Measurements from ENCODE around the gene PKP1. TPM values are rescaled to one million over a fixed set of nuclear protein-coding genes. Genes with fewer than 3 reads are reported as not detected.

PKP1 gene
- total RNA-seq, 4 donors from 2014 or later, result 0.93 to 9.6 (median 3.6) TPM

DNA sequence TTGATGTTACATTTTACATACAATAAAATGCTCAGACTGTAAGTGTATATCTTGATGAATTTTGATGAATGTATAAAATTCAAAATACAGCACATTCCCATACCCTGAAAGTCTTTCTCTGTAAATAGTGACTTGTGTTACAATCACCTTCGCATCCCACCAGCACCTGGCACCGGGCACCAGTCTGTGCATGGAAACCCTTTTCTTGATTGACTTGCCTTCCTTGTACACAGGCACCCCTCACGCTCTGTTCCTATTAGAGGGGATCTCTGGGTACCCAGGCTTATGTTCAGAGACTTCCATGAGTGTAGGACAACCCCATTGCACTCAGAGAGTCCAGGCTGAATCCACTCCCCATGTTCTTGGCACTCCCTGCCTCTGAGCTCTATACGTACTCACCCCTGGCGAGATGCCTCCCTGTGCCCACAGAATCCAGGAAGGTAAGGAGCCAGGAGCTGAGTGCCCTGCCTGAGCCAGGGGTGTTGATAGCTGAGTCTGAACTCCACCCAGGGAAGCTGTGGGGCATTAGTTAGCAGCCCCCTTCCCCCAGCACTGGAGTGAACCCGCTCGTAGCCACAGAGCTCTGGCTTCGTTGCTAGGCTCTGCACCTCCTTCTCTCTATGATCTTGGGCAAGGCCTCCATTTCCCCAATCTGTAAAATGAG lies 22.5 kb upstream of the PKP1 start:
- TF ChIP-seq, protein P1, sequence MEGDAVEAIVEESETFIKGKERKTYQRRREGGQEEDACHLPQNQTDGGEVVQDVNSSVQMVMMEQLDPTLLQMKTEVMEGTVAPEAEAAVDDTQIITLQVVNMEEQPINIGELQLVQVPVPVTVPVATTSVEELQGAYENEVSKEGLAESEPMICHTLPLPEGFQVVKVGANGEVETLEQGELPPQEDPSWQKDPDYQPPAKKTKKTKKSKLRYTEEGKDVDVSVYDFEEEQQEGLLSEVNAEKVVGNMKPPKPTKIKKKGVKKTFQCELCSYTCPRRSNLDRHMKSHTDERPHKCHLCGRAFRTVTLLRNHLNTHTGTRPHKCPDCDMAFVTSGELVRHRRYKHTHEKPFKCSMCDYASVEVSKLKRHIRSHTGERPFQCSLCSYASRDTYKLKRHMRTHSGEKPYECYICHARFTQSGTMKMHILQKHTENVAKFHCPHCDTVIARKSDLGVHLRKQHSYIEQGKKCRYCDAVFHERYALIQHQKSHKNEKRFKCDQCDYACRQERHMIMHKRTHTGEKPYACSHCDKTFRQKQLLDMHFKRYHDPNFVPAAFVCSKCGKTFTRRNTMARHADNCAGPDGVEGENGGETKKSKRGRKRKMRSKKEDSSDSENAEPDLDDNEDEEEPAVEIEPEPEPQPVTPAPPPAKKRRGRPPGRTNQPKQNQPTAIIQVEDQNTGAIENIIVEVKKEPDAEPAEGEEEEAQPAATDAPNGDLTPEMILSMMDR (IDR thresholded peaks at IDR 0.05), result no peak
- ATAC-seq (ENCODE audit: low FRiP score), result no peak
- no peak for DNase-seq (ENCODE audit: low spot score)

DNA sequence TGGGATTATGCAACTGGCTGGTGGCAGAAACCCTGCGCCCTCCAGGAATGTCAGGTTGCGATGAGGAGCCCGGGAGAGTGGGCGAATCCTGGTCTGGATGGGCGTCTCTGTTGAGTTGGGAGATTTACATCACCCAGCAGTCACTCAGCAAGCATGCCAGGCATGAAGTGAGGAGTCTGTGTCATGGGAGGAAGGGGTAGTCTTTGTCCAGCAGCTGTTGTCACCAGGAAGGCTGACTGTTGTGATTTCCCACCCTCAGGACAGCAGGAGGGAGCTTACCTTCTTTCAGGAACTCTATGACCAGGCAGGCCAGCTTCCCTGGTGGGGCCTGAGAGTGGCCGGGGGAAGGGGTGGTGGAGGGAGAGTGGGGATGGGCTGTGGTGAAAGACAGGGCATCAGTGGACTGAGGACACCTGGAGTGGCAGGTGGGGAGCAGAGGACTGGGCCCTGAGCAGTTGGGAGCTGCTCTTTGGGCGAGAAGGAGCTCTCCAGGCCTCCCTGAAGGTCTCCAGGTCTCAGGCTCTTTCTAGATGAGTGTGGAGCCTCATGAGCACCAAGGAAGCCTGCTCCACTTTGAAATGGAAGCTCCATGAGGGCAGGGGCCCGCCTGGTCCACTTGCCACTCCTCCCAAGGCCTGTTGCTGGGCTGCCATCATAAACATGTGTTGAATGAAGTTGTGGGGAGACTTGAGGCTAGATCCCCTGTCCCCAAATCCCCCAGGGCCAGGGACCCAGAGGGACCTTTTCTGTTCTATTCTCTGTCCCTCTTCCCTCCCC lies 21.3 kb upstream of the PKP1 start:
- no peak for DNase-seq (ENCODE audit: low spot score)
- TF ChIP-seq, protein P1 (IDR thresholded peaks at IDR 0.05), result no peak
- ATAC-seq (ENCODE audit: low FRiP score), result no peak

DNA sequence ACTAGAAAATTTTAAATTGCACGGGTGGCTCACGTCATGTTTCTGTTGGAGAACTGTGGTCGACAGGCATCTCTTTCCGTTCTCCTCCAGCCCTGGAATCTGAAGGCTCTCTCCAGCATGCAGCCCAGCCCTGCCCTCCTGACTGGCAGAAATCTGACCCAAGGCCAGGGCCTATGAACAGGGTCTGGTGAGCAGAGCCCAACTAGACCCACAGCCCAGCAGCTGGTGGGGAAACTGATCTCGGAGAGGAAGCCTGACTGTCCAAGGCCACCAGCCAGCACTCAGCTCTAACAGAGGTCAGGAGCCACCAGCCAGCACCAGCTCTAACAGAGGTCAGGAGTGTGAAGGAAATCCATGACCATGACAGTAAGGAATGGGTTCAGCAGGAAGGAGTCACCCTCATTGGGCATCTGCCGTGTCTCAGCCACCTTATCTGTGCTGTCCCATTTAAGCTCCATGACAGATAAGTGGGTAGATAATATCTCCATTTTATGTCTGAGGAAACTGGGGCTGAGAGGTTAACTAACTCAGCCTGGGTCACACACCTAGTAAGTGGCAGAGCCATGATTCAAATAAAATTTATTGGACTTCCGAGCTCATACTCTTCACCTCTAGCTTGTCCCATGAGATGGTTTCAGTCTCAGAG lies 20.2 kb upstream of the PKP1 start:
- TF ChIP-seq, protein P1 (IDR thresholded peaks at IDR 0.05), result no peak
- no peak for ATAC-seq (ENCODE audit: low FRiP score)
- DNase-seq (ENCODE audit: low spot score), result no peak

DNA sequence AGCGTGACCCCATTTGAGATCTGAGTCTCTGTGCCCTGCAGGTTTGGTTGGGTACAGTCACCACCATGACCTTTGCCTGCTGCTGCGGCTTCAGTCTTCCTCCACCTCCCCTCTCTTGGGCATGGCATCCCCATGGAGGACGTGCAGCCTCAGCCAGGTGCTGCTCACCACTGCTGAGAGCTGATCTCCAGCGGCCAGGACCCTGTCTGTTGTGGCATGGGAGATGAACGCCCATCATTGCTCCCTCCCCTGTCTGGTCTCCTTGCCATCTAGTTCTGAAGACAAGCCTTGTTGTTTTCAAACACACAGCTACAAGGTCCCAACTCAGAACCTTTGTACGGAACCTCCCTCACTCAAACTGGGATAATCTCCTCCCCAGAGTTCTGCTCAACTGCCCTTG lies 19.2 kb upstream of the PKP1 start:
- no peak for ATAC-seq (ENCODE audit: low FRiP score)
- TF ChIP-seq, protein P1 (IDR thresholded peaks at IDR 0.05), result no peak
- no peak for DNase-seq (ENCODE audit: low spot score)

DNA sequence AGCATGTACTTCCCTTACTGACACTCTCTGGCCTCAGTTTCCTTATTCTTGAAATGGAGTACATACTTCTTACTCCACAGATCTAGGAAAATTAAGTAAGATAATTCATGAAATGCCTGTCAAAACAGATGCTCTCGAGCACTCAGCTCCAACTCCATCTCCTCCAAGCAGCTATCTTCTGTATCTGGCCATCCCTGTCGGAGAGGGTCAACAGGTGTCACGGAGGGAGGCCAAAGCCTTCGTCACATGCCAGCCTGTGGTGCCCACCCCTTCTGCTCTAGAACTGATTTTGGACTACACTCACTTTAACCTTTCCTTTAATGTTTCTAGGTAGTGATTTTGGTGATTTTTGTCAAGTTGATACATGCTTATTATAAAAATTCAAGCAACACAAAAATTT lies 18.8 kb upstream of the PKP1 start:
- ATAC-seq (ENCODE audit: low FRiP score) (no peak), DNase-seq (ENCODE audit: low spot score) (no peak)
- TF ChIP-seq, protein P1 (IDR thresholded peaks at IDR 0.05), result no peak

DNA sequence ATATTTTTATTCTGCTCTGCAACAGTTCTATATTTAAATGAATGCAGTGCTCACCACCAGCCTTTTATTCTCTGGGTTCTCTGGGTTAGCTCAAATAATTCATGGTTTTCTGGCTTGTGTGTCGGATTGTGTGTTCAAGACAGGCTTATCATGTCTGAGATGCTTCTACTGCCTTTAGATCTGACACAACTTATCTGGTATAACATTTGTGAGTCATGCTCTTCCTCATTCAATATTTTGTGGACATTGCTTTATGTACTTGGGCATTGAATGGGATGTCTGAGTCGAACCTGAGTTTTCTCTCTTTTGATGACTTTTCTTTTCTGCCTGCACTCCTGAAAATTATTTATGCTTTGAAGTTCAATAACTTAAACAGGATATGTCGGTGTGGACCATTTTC lies 17.6 kb upstream of the PKP1 start:
- DNase-seq (ENCODE audit: low spot score), result no peak
- ATAC-seq (ENCODE audit: low FRiP score), result no peak
- TF ChIP-seq, protein P1 (IDR thresholded peaks at IDR 0.05), result no peak

Data from omental fat pad (tissue), 4 donors.